IMR-90 (cell line): ENCODE data around the gene OSBPL6.

Experiments used
- CEBPB ChIP-seq: IDR thresholded peaks from 2 replicates; pipeline ENCODE4 v1.6.1; 2012; ENCODE audit warnings: low read depth, low read length, improper control_type of control experiment
- TF ChIP-seq, protein P1 (sequence below): conservative IDR thresholded peaks from 2 replicates; pipeline ENCODE4 v1.5.1; 2012; ENCODE audit warnings: mild to moderate bottlenecking, low read depth, low read length, improper control_type of control experiment

DNA sequence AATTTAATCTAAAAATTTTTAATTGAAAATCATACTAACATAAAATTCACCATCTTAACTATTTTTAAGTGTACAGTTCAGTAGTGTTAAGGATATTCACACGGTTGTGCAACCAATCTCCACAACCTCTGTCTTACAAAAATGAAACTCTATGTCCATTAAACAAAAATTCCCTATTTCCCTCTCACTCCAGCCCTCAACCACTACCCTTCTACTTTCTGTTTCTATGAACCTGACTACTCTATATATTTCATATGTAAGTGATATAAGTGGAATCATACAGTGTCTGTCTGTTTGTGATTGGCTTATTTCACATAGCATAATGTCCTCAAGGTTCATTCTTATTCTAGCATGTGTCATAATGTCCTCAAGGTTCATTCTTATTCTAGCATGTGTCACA is 34.3 kb upstream of the OSBPL6 start:
- TF ChIP-seq, protein P1, sequence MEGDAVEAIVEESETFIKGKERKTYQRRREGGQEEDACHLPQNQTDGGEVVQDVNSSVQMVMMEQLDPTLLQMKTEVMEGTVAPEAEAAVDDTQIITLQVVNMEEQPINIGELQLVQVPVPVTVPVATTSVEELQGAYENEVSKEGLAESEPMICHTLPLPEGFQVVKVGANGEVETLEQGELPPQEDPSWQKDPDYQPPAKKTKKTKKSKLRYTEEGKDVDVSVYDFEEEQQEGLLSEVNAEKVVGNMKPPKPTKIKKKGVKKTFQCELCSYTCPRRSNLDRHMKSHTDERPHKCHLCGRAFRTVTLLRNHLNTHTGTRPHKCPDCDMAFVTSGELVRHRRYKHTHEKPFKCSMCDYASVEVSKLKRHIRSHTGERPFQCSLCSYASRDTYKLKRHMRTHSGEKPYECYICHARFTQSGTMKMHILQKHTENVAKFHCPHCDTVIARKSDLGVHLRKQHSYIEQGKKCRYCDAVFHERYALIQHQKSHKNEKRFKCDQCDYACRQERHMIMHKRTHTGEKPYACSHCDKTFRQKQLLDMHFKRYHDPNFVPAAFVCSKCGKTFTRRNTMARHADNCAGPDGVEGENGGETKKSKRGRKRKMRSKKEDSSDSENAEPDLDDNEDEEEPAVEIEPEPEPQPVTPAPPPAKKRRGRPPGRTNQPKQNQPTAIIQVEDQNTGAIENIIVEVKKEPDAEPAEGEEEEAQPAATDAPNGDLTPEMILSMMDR: no peak
- no peak for TF ChIP-seq CEBPB
